AG04449 (cell line): Measurements from ENCODE around the gene DDX39A.
"Not testable (repeated sequence)": the region's sequence is repeated elsewhere in the genome, so short reads cannot be mapped to it uniquely, and the experiment has no call there.

Source experiments
- CTCF ChIA-PET: fragments of 350-600 bp; formaldehyde crosslinking; extraction: SDS; loops from one replicate; lab custom pipeline; 2021; ENCODE audit warnings: antibody characterized with exemption; lab: Yijun Ruan, JAX
- POLR2A ChIA-PET: fragments of 400-600, 350-600 bp; formaldehyde crosslinking; extraction: SDS; loops from one replicate; lab custom pipeline; 2020; ENCODE audit warnings: antibody characterized with exemption, inconsistent platforms; lab: Yijun Ruan, JAX
- DNase-seq: peaks from one replicate; pipeline ENCODE4 v3.0.0-alpha.2; 2010; ENCODE audit warnings: low read depth, low spot score
- H3K4me3 ChIP-seq: 2 replicates; pipeline ENCODE4 v1.5.1; 2011; ENCODE audit warnings: low read depth, mild to moderate bottlenecking, control low read depth, low read length
- TF ChIP-seq, protein P1 (sequence below): IDR thresholded peaks from one replicate; pipeline ENCODE4 v1.5.1; 2011; ENCODE audit warnings: mild to moderate bottlenecking, moderate library complexity, low read length, control low read depth, inconsistent platforms; ENCODE audit not compliant: insufficient read depth; ENCODE audit errors: missing control alignments

Gene DDX39A

DNA sequence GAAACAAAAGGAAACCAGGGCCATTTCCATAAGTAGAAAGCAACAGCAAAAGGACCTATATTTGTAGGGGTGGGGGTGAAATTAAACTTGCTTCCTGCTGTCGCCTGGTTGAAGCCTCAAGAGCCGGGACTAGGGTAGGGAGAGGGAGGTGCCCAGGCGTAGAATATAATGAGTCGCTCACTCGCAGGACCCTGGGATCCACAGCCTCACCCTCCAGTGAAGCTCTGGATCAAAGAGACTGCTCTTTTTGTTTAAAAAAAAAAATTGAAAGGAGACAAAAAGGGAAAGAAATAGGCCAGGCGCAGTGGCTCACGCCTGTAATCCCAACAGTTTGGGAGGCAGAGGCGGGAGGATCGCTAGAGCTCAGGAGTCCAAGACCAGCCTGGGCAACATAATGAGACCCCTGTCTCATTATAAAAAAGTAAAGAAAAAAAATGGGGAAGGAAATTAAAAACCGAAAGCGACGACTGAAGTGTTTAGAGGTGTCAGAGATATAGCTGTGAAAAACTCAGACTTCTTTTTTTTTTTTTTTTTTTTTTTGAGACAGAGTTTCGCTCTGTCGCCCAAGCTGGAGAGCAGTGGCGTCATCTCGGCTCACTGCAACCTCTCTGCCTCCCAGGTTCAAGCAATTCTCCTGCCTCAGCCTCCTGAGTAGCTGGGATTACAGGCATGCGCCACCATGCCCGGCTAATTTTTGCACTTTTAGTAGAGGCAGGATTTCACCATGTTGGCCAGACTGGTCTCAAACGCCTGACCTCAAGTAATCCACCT lies 48.8 kb downstream of the DDX39A start:
- no peak overlapping the region for H3K4me3 ChIP-seq
- TF ChIP-seq, protein P1, sequence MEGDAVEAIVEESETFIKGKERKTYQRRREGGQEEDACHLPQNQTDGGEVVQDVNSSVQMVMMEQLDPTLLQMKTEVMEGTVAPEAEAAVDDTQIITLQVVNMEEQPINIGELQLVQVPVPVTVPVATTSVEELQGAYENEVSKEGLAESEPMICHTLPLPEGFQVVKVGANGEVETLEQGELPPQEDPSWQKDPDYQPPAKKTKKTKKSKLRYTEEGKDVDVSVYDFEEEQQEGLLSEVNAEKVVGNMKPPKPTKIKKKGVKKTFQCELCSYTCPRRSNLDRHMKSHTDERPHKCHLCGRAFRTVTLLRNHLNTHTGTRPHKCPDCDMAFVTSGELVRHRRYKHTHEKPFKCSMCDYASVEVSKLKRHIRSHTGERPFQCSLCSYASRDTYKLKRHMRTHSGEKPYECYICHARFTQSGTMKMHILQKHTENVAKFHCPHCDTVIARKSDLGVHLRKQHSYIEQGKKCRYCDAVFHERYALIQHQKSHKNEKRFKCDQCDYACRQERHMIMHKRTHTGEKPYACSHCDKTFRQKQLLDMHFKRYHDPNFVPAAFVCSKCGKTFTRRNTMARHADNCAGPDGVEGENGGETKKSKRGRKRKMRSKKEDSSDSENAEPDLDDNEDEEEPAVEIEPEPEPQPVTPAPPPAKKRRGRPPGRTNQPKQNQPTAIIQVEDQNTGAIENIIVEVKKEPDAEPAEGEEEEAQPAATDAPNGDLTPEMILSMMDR: no peak
- ChIA-PET POLR2A (no interaction called here), CTCF (interaction anchor here (1.0 kb wide), 1 partner anchor 22 kb away, joined by 3 read pairs; no protein-coding TSS in a partner anchor)
- DNase-seq: no peak

DNA sequence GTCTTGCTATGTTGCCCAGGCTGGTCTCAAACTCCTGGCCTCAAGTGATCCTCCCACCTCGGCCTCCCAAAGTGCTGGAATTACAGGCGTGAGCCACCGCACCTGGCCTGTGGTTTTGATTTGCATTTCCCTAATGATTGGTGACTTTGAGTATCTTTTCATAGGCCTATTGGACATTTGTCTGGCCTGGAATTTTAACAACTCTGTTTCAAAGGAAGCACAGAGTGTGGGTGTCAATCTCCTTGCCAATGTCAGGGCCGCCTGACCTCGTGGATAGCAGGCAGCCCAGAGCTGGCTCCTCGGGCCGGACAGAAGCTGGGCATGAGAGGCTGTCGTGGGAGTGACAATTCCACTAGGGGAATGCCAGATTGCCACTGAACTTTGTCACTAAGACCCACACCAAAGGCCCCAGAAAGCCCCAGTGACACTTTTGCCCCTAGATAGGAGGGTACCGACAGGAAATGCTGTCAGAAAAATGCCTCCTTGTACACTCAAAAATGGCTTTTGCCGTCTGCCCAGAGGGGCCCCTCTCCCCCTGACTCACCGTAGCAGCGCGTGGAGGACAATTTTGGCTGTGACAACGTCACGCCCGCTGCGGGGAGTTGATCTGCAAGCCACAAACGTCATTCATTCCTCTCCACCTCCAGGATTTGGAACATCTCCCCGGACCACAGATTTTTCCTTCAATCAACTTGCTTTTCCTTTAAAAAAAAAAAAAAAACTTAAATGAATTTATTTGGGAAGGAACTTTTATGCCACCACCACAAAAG lies 49.6 kb downstream of the DDX39A start:
- TF ChIP-seq, protein P1: no peak
- DNase-seq: no peak
- H3K4me3 ChIP-seq: no peak overlapping the region
- ChIA-PET POLR2A (no interaction called here), CTCF (interaction anchor here (1.7 kb wide), 1 partner anchor 21 kb away, joined by 4 read pairs; no protein-coding TSS in a partner anchor)

DNA sequence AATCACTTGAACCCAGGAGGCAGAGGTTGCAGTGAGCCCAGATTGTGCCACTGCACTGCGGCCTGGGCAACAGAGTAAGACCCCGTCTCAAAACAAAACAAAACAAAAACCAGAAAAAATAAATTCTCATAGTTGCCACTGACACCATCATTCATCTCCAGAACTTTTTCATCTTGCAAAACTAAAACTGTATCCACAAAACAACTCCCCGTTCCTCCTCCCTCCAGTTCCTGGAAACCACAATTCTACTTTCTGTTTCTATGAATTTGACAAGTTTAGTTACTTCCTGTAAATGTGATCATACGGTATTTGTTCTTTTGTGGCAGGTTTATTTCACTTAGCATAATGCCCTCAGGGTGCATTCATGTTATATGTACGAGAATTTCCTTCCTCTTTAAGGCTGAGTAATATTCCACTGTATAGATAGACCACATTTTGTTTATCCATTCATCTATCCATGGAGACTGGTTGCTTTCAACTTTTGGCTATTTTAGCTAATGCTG lies 51.1 kb downstream of the DDX39A start:
- TF ChIP-seq, protein P1: no peak
- ChIA-PET CTCF (interaction anchor here (1.7 kb wide), 1 partner anchor 20 kb away, joined by 4 read pairs; no protein-coding TSS in a partner anchor), POLR2A (no interaction called here)
- H3K4me3 ChIP-seq: no peak overlapping the region
- DNase-seq: no peak

DNA sequence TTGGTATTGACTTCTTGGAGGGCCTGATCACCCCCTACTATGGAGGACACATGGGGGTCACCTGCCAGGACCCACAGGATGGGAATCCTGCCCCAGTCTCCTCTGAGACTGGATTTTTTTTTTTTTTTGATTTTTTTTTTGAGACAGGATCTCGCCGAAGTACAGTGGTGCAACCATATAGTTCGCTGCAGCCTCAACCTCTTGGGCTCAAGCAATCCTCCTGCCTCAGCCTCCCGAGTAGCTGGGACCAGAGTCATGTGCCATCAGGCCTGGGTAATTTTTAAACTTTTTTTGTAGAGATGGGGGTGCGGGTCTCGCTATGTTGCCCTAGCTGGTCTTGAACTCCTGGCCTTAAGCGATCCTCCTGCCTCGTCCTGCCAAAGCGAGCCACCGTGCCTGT lies 52.1 kb downstream of the DDX39A start:
- ChIA-PET POLR2A (no interaction called here), CTCF (interaction anchor here (1.1 to 1.8 kb wide), 2 partner anchors 11 to 18 kb away, joined by 3 to 6 read pairs; no protein-coding TSS in a partner anchor)
- no peak overlapping the region for H3K4me3 ChIP-seq
- DNase-seq: no peak
- TF ChIP-seq, protein P1: no peak

DNA sequence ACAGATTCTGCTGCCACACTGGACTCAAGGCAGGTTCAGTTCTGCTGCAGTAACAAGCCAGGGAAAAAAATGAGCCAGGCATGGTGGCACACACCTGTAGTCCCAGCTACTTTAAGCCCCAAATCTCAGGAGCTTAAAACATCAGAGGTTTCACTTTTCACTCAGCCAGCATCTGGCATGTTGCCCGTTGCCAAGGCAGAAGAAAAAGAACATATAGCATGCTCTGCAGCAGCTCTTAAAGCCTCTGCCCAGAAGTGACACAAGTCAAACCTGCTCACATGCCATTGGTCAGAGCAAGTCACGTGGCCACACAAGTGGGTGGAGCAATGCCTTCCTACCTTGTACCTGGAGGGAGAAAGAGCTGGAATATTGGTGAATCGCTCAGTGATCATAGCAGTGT lies 52.6 kb downstream of the DDX39A start:
- peak; percentile 49 for DNase-seq
- ChIA-PET CTCF (interaction anchor here (1.0 to 1.8 kb wide), 3 partner anchors 12 to 166 kb away, joined by 3 to 6 read pairs (median 4); no protein-coding TSS in a partner anchor), POLR2A (no interaction called here)
- H3K4me3 ChIP-seq: no peak overlapping the region
- TF ChIP-seq, protein P1: no peak

DNA sequence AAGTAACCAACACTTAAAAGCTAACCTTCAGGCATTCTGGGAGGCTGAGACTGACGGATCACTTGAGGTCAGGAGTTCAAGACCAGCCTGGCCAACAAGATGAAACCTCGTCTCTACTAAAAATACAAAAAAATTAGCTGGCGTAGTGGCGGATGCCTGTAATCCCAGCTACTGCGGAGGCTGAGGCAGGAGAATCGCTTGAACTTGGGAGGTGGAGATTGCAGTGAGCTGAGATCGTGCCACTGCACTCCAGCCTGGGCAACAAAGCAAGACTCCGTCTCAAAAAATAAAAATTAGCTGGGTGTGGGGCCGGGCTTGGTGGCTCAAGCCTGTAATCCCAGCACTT lies 55.1 kb downstream of the DDX39A start:
- ChIA-PET CTCF (interaction anchor here (1.0 to 8.6 kb wide), 3 partner anchors 15 to 42 kb away, joined by 5 to 77 read pairs (median 13); no protein-coding TSS in a partner anchor), POLR2A (interaction anchor here (0.6 to 1.4 kb wide), 4 partner anchors 12 to 80 kb away, joined by 3 to 5 read pairs (median 4); partner anchors contain the start of gene ADGRE5)
- not testable (repeated sequence) for DNase-seq, H3K4me3 ChIP-seq
